K562 (cell line): Measurements from ENCODE around the gene SORCS2. TPM values are rescaled to one million over a fixed set of nuclear protein-coding genes. Genes with fewer than 3 reads are reported as not detected.

ENCODE experiments used
- ATAC-seq: fragments of 200-7000 bp; cut with Tn5 transposase; 3 replicates; pipeline ENCODE4 v1.9.1; 2020; ENCODE audit warnings: moderate library complexity
- BruUV-seq: library from RNA; stranded (reverse); fragments of 400-500 nt; replicated peaks from 2 replicates; lab custom pipeline; 2021; lab: Mats Ljungman, UMichigan
- CTCF ChIA-PET: fragments of 300-600 bp; formaldehyde crosslinking; extraction: SDS; loops from one replicate; lab custom pipeline; 2021; ENCODE audit warnings: low intra/inter-chr PET ratio; lab: Yijun Ruan, JAX
- POLR2A ChIA-PET: fragments of 300-600, 350-650 bp; sonication (Branson Sonifier 250); formaldehyde crosslinking; extraction: SDS; loops from one replicate; lab custom pipeline; 2021; ENCODE audit warnings: antibody characterized with exemption, inconsistent platforms; lab: Yijun Ruan, JAX
- DNase-seq, 4 experiments: peaks; one replicate each; pipeline versions ENCODE4 v3.0.0 to v3.0.0-alpha.2; 2011 to 2018; ENCODE audit warnings: low spot score in 3 of 4, mixed read lengths in 3 of 4; ENCODE audit errors: extremely low read depth in 1 of 4
- FAIRE-seq: peaks from 2 replicates; lab custom pipeline; 2011; peaks lifted over from hg19 to GRCh38; lab: Jason Lieb, UNC
- H2AFZ ChIP-seq: 2 replicates; pipeline ENCODE4 v1.6.0; 2011; ENCODE audit warnings: low read depth, low read length, control low read depth, inconsistent platforms
- H3K27ac ChIP-seq: fragments of 200-600 bp; 3 replicates; pipeline ENCODE4 v1.8.0; 2011; ENCODE audit warnings: low read depth, mild to moderate bottlenecking, control low read depth, inconsistent platforms, low read length, moderate library complexity, mixed read lengths; ENCODE audit errors: extremely low read depth
- H3K27me3 ChIP-seq, 2 experiments: fragments of 300-600 bp in 1 of 2; 2 replicates in 1 of 2; 3 replicates in 1 of 2; pipeline versions ENCODE4 v1.6.0 to v1.8.0; 2011; ENCODE audit warnings: inconsistent platforms in 2 of 2, low read length in 2 of 2, mild to moderate bottlenecking in 1 of 2, mixed read lengths in 1 of 2, moderate library complexity in 1 of 2; ENCODE audit not compliant: control insufficient read depth in 2 of 2, insufficient read depth in 2 of 2
- H3K36me3 ChIP-seq: fragments of 300-600 bp; 3 replicates; pipeline ENCODE4 v1.8.0; 2011; ENCODE audit warnings: mild to moderate bottlenecking, low read length, inconsistent platforms; ENCODE audit not compliant: control insufficient read depth, insufficient read depth
- H3K4me1 ChIP-seq, 2 experiments: fragments of 200-600 bp in 1 of 2; replicated peaks in 1 of 2; 2 replicates in 1 of 2; 3 replicates in 1 of 2; pipeline versions ENCODE4 v1.5.1 to v1.8.0; 2011; ENCODE audit warnings: inconsistent platforms in 2 of 2, low read length in 2 of 2, mild to moderate bottlenecking in 1 of 2, mixed read lengths in 1 of 2, moderate library complexity in 1 of 2; ENCODE audit not compliant: control insufficient read depth in 2 of 2, insufficient read depth in 2 of 2
- H3K4me2 ChIP-seq: 2 replicates; pipeline ENCODE4 v1.6.1; 2011; ENCODE audit warnings: low read length, control low read depth, inconsistent platforms, mixed read lengths; ENCODE audit not compliant: insufficient read depth
- H3K4me3 ChIP-seq: fragments of 200-600 bp; sonication (generic), shearing (Covaris generic); 2 replicates; pipeline ENCODE4 v1.5.1; 2016; ENCODE audit warnings: control low read depth, inconsistent platforms
- H3K79me2 ChIP-seq: fragments of 200-600 bp; 3 replicates; pipeline ENCODE4 v1.8.0; 2011; ENCODE audit warnings: low read length, inconsistent platforms; ENCODE audit not compliant: control insufficient read depth, insufficient read depth
- H3K9ac ChIP-seq, 2 experiments: 2 replicates each; pipeline versions ENCODE4 v1.6.0 to v1.6.1; 2011; ENCODE audit warnings: low read depth in 2 of 2, low read length in 2 of 2, control low read depth in 1 of 2, inconsistent platforms in 1 of 2, mild to moderate bottlenecking in 1 of 2, mixed read lengths in 1 of 2; ENCODE audit not compliant: insufficient read depth in 1 of 2
- H3K9me1 ChIP-seq: one replicate; pipeline ENCODE4 v1.6.0; 2011; ENCODE audit warnings: inconsistent platforms, mild to moderate bottlenecking, low read length, moderate library complexity; ENCODE audit not compliant: control insufficient read depth, insufficient read depth
- H3K9me3 ChIP-seq: replicated peaks from 2 replicates; pipeline ENCODE4 v1.5.1; 2011; ENCODE audit warnings: low read depth, low read length, inconsistent platforms; ENCODE audit not compliant: control insufficient read depth, insufficient read depth
- H4K20me1 ChIP-seq: replicated peaks from 2 replicates; pipeline ENCODE4 v1.6.1; 2011; ENCODE audit warnings: low read length, inconsistent platforms, mixed read lengths; ENCODE audit not compliant: control insufficient read depth, insufficient read depth
- GTF2A2 ChIP-seq: IDR thresholded peaks from 2 replicates; pipeline ENCODE4 v1.6.1; 2016; ENCODE audit warnings: mild to moderate bottlenecking, missing genetic modification characterization, missing compliant biosample characterization
- IRF2 ChIP-seq: sonication (generic); formaldehyde crosslinking; IDR thresholded peaks from 2 replicates; pipeline ENCODE4 v1.8.1; 2022; ENCODE audit warnings: mild to moderate bottlenecking, missing genetic modification reagents
- KLF13 ChIP-seq: fragments of 450-650 bp; IDR thresholded peaks from 2 replicates; pipeline ENCODE4 v1.6.1; 2016; ENCODE audit warnings: missing genetic modification characterization, low read depth, mild to moderate bottlenecking, missing compliant biosample characterization, moderate library complexity, borderline replicate concordance
- MTA2 ChIP-seq: fragments of 450-650 bp; IDR thresholded peaks from 2 replicates; pipeline ENCODE4 v1.6.1; 2016; ENCODE audit warnings: low read depth
- NR2C2 ChIP-seq, 2 experiments: fragments of 200-800 bp in 1 of 2; sonication (Bioruptor generic) in 1 of 2; sonication (generic) in 1 of 2; formaldehyde crosslinking in 1 of 2; IDR thresholded peaks; 2 replicates each; pipeline versions ENCODE4 v1.6.1 to v1.8.0; 2016 to 2022; ENCODE audit warnings: mild to moderate bottlenecking in 1 of 2, missing compliant biosample characterization in 1 of 2, missing genetic modification characterization in 1 of 2, missing genetic modification reagents in 1 of 2
- PBX2 ChIP-seq, 2 experiments: IDR thresholded peaks in 1 of 2; conservative IDR thresholded peaks in 1 of 2; 2 replicates each; pipeline ENCODE4 v1.6.1; 2016; ENCODE audit warnings: low read depth in 2 of 2, mild to moderate bottlenecking in 1 of 2, missing compliant biosample characterization in 1 of 2, missing genetic modification characterization in 1 of 2, moderate library complexity in 1 of 2
- PTRF ChIP-seq: fragments of 450-650 bp; IDR thresholded peaks from 2 replicates; pipeline ENCODE4 v1.6.1; 2016; ENCODE audit warnings: mild to moderate bottlenecking, missing genetic modification characterization, missing compliant biosample characterization
- TARDBP ChIP-seq: fragments of 450-650 bp; IDR thresholded peaks from 2 replicates; pipeline ENCODE4 v1.6.1; 2016
- USF2 ChIP-seq: sonication (generic); formaldehyde crosslinking; IDR thresholded peaks from 2 replicates; pipeline ENCODE4 v1.5.0; 2020; ENCODE audit warnings: missing genetic modification reagents
- ZFP91 ChIP-seq: sonication (generic); formaldehyde crosslinking; IDR thresholded peaks from 2 replicates; pipeline ENCODE4 v1.8.0; 2022; ENCODE audit warnings: mild to moderate bottlenecking, missing genetic modification reagents
- ZNF408 ChIP-seq: fragments of 250-450 bp; sonication (Bioruptor Pico); IDR thresholded peaks from 2 replicates; pipeline ENCODE4 v1.4.0; 2020; ENCODE audit warnings: low read depth, mild to moderate bottlenecking, moderate library complexity
- ZNF766 ChIP-seq: fragments of 200-800 bp; sonication (Bioruptor generic); conservative IDR thresholded peaks from 2 replicates; pipeline ENCODE4 v1.6.1; 2016; ENCODE audit warnings: missing genetic modification characterization, missing compliant biosample characterization
- WGBS: fragments of 100-300 bp; shearing (Covaris generic); methylation state at CpG from one replicate; pipeline ENCODE4 v1.1.6; 2016; ENCODE audit warnings: low coverage, mixed read lengths; ENCODE audit not compliant: insufficient coverage; ENCODE audit errors: missing lambda C conversion rate; 5-methylcytosine and 5-hydroxymethylcytosine counted together
- in situ Hi-C: fragments of 300-500 bp; cut with MboI; formaldehyde crosslinking; loops from 4 replicates; pipeline ENCODE4 v1.15.0; 2018; ENCODE audit warnings: inconsistent platforms, mixed read lengths
- intact Hi-C: fragments of 100-400 bp; cut with micrococcal nuclease; formaldehyde crosslinking; loops from 2 replicates; pipeline ENCODE4 v1.14.2; 2022
- polyA plus RNA-seq, 8 experiments: library from polyadenylated mRNA; depleted of rRNA in 4 of 8; stranded (reverse) in 5 of 8; unstranded in 3 of 8; fragments of >200 nt; fragmentation: Nextera tagmentation in 2 of 8; fragmentation: Illumina TruSeq in 1 of 8; extraction: Ambion mirVana in 2 of 8; extraction: Trizol in 1 of 8; gene quantifications; 2 replicates each; pipeline versions ENCODE4 v1.2.1 to v1.2.3, GENCODE V29; 2011 to 2014; ENCODE audit warnings: inconsistent platforms in 1 of 8, missing spikeins in 1 of 8
- total RNA-seq, 7 experiments: library from RNA; depleted of rRNA in 6 of 7; stranded (reverse); fragments of >200 nt in 6 of 7; fragmentation: Illumina TruSeq in 2 of 7; extraction: Trizol in 2 of 7; gene quantifications; 2 replicates each; pipeline versions ENCODE4 v1.2.1 to v1.2.3, GENCODE V29; 2011 to 2021; ENCODE audit warnings: low replicate concordance in 1 of 7

The SORCS2 gene
- total and polyA plus RNA-seq, 9 of the 15 experiments (the other 6 are each of a cell fraction or from before 2014, with no cell fraction given), result not detected

- Histone ChIP-seq H3K79me2 (no peaks in the 10 kb centered on the region), H3K4me2 (no peak overlapping the region), H4K20me1 (peaks cover 12% of the 10 kb centered on the region; the same call in 1 of the 2 replicates), H3K9ac (no peak overlapping the region), H3K9me3 (peaks cover 6% of the 10 kb centered on the region), H2AFZ (no peak overlapping the region), H3K4me3 (no peak overlapping the region), H3K27ac (no peak overlapping the region), H3K9me1 (no peaks in the 10 kb centered on the region), H3K36me3 (no peaks in the 10 kb centered on the region), H3K27me3 (peaks cover 0 to 73% of the 10 kb centered on the region in 2 experiments; a peak in 3 of 5 replicates), H3K4me1 (no peaks in the 10 kb centered on the region)
- intact Hi-C loops, result no loop called here
- DNase-seq, result no peak
- in situ Hi-C loops, result no loop called here
- ChIA-PET CTCF (no interaction called here), POLR2A (interaction anchor here (0.6 kb wide), 2 partner anchors 32 to 41 kb away, joined by 3 read pairs; no protein-coding TSS in a partner anchor)
- BruUV-seq, result no TSS peak
- under 1% methylated on average over 18 of the region's 18 CpGs for WGBS
- ATAC-seq, result no peak
- no peak for TF ChIP-seq ZFP91
- no peak for TF ChIP-seq USF2 (CRISPR knock-in tag)
- TF ChIP-seq ZNF408 (CRISPR knock-in tag), result no peak
- TF ChIP-seq ZNF766 (CRISPR knock-in tag), result no peak
- no peak for TF ChIP-seq GTF2A2 (tag)
- no peak for TF ChIP-seq KLF13
- no peak for TF ChIP-seq PBX2 (CRISPR knock-in tag; IDR thresholded peaks at IDR 0.05; ENCODE audit: low read depth)
- no peak for TF ChIP-seq PBX2 (tag; conservative IDR thresholded peaks at IDR 0.05; ENCODE audit: low read depth)
- no peak for TF ChIP-seq IRF2 (CRISPR knock-in tag)
- TF ChIP-seq MTA2, result no peak
- no peak for TF ChIP-seq TARDBP
- no peak for TF ChIP-seq PTRF (tag)
- TF ChIP-seq NR2C2 (CRISPR knock-in tag; IDR thresholded peaks at IDR 0.05), result no peak
- TF ChIP-seq NR2C2 (tag; IDR thresholded peaks at IDR 0.05), result no peak
- FAIRE-seq, result no peak
These were observed 49.3 kb downstream of the SORCS2 start for GRCh38 chr4:7241597-7242125.
